Astrocyte (in vitro differentiated cells and primary cell): ENCODE results near the gene WARS2. TPM values are rescaled to one million over a fixed set of nuclear protein-coding genes. Genes with fewer than 3 reads are reported as not detected.

Experiments used
- DNase-seq: peaks from one replicate; pipeline ENCODE4 v3.0.0-alpha.2; 2010; ENCODE audit warnings: low read depth
- FAIRE-seq: peaks from 2 replicates; lab custom pipeline; 2011; peaks lifted over from hg19 to GRCh38; lab: Jason Lieb, UNC
- H2AFZ ChIP-seq: 2 replicates; pipeline ENCODE4 v1.6.0; 2012; ENCODE audit warnings: low read depth, low read length, inconsistent platforms
- H3K27ac ChIP-seq: 2 replicates; pipeline ENCODE4 v1.5.1; 2011; ENCODE audit warnings: low read depth, low read length, inconsistent platforms
- H3K27me3 ChIP-seq: 2 replicates; pipeline ENCODE4 v1.6.0; 2011; ENCODE audit warnings: low read length, inconsistent platforms; ENCODE audit not compliant: insufficient read depth
- H3K36me3 ChIP-seq: 2 replicates; pipeline ENCODE4 v1.5.1; 2011; ENCODE audit warnings: low read length, inconsistent platforms; ENCODE audit not compliant: insufficient read depth
- H3K4me1 ChIP-seq: 2 replicates; pipeline ENCODE4 v1.5.1; 2011; ENCODE audit warnings: low read length, inconsistent platforms; ENCODE audit not compliant: insufficient read depth
- H3K4me2 ChIP-seq: 2 replicates; pipeline ENCODE4 v1.6.0; 2012; ENCODE audit warnings: low read length, inconsistent platforms
- H3K4me3 ChIP-seq: 2 replicates; pipeline ENCODE4 v1.5.1; 2011; ENCODE audit warnings: low read depth, mild to moderate bottlenecking, low read length, inconsistent platforms; ENCODE audit not compliant: insufficient read depth
- H3K79me2 ChIP-seq: 2 replicates; pipeline ENCODE4 v1.6.0; 2012; ENCODE audit warnings: mild to moderate bottlenecking, low read length, inconsistent platforms; ENCODE audit not compliant: insufficient read depth
- H3K9ac ChIP-seq: 2 replicates; pipeline ENCODE4 v1.6.0; 2012; ENCODE audit warnings: mild to moderate bottlenecking, low read length, inconsistent platforms
- H3K9me3 ChIP-seq: 2 replicates; pipeline ENCODE4 v1.5.1; 2012; ENCODE audit warnings: low read depth, mild to moderate bottlenecking, low read length, inconsistent platforms; ENCODE audit not compliant: insufficient read depth
- H4K20me1 ChIP-seq: 2 replicates; pipeline ENCODE4 v1.6.0; 2012; ENCODE audit warnings: low read length, inconsistent platforms; ENCODE audit not compliant: insufficient read depth
- H3K27ac Mint-ChIP-seq: one replicate; pipeline ENCODE4 v1.8.0; 2021; ENCODE audit warnings: mild to moderate bottlenecking, mixed read lengths; ENCODE audit not compliant: unreplicated experiment
- H3K27me3 Mint-ChIP-seq: one replicate; pipeline ENCODE4 v1.8.0; 2021; ENCODE audit warnings: low read depth, mixed read lengths; ENCODE audit not compliant: unreplicated experiment
- H3K36me3 Mint-ChIP-seq: one replicate; pipeline ENCODE4 v1.8.0; 2021; ENCODE audit warnings: low read depth, mixed read lengths; ENCODE audit not compliant: unreplicated experiment
- H3K4me1 Mint-ChIP-seq: one replicate; pipeline ENCODE4 v1.8.0; 2021; ENCODE audit warnings: low read depth, mixed read lengths; ENCODE audit not compliant: unreplicated experiment
- H3K4me3 Mint-ChIP-seq: one replicate; pipeline ENCODE4 v1.8.0; 2021; ENCODE audit warnings: mild to moderate bottlenecking, moderate library complexity, mixed read lengths; ENCODE audit not compliant: unreplicated experiment
- H3K9me3 Mint-ChIP-seq: one replicate; pipeline ENCODE4 v1.8.0; 2021; ENCODE audit warnings: mild to moderate bottlenecking, mixed read lengths; ENCODE audit not compliant: unreplicated experiment
- EZH2 ChIP-seq: IDR thresholded peaks from 2 replicates; pipeline ENCODE4 v1.6.1; 2012; ENCODE audit warnings: mild to moderate bottlenecking, low read length, inconsistent platforms; ENCODE audit not compliant: insufficient read depth
- total RNA-seq: library from RNA; stranded (reverse); gene quantifications from 2 replicates; pipeline ENCODE4 v1.2.1, GENCODE V29; 2021
- TF ChIP-seq, protein P1 (sequence below): IDR thresholded peaks from 2 replicates; pipeline ENCODE4 v1.5.1; 2011; ENCODE audit warnings: low read depth, mild to moderate bottlenecking, inconsistent platforms, low read length, moderate library complexity; ENCODE audit not compliant: insufficient read depth

The WARS2 gene
- total RNA-seq, 1 donor from 2014 or later, result 10.5 TPM

DNA sequence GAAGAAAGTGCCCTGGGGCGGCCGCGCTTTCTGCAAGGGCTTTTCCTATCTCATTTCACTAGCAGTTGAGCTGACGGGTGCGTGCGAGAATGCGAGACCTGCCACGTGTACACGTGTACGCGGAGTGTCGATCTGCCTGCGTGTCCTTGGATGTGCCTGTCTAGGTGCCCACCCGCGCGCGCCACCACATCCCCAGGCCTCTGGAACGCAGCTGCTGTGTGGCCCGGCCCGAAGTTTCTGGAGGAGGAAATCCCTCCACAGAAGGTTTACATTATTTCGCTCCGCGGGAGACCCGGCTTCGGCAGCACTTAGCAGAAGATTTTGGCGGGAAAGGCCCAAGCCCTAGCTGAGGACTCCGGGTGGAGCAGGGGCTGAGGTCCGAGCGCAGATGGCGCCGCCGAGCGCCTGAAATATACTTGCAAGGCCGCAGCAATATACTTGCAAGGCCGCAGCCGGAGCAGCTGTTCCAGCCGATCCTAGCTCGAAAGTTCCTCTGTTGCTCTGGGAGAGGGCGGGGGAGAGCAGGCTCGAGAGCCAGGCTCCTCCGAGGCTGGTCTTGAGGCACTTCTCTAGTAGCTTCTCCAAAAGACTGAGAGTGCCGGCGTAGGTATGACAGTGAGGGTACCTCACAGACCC is 156.2 kb downstream of the WARS2 start:
- Mint-ChIP-seq H3K36me3 (peaks cover 5% of the 10 kb centered on the region), H3K9me3 (peaks cover 44% of the 10 kb centered on the region), H3K4me3 (no peak overlapping the region), H3K4me1 (peaks cover 7% of the 10 kb centered on the region), H3K27ac (peak overlapping the region; percentile 77), H3K27me3 (peaks cover 91% of the 10 kb centered on the region)
- TF ChIP-seq, protein P1, sequence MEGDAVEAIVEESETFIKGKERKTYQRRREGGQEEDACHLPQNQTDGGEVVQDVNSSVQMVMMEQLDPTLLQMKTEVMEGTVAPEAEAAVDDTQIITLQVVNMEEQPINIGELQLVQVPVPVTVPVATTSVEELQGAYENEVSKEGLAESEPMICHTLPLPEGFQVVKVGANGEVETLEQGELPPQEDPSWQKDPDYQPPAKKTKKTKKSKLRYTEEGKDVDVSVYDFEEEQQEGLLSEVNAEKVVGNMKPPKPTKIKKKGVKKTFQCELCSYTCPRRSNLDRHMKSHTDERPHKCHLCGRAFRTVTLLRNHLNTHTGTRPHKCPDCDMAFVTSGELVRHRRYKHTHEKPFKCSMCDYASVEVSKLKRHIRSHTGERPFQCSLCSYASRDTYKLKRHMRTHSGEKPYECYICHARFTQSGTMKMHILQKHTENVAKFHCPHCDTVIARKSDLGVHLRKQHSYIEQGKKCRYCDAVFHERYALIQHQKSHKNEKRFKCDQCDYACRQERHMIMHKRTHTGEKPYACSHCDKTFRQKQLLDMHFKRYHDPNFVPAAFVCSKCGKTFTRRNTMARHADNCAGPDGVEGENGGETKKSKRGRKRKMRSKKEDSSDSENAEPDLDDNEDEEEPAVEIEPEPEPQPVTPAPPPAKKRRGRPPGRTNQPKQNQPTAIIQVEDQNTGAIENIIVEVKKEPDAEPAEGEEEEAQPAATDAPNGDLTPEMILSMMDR, result no peak
- peak; percentile 43 for TF ChIP-seq EZH2
- no peak overlapping the region for H3K4me3 ChIP-seq
- peaks cover 12% of the 10 kb centered on the region for H3K9me3 ChIP-seq
- H2AFZ ChIP-seq, result no peak overlapping the region
- H3K9ac ChIP-seq, result peak overlapping the region; percentile 73
- H3K27me3 ChIP-seq, result peaks cover 99% of the 10 kb centered on the region
- no peak overlapping the region for H3K27ac ChIP-seq
- DNase-seq (no peak), FAIRE-seq (no peak)
- peaks cover 6% of the 10 kb centered on the region for H4K20me1 ChIP-seq
- no peaks in the 10 kb centered on the region for H3K36me3 ChIP-seq
- H3K4me2 ChIP-seq, result peak overlapping the region; percentile 71
- H3K79me2 ChIP-seq, result peaks cover 43% of the 10 kb centered on the region
- peaks cover 7% of the 10 kb centered on the region for H3K4me1 ChIP-seq

DNA sequence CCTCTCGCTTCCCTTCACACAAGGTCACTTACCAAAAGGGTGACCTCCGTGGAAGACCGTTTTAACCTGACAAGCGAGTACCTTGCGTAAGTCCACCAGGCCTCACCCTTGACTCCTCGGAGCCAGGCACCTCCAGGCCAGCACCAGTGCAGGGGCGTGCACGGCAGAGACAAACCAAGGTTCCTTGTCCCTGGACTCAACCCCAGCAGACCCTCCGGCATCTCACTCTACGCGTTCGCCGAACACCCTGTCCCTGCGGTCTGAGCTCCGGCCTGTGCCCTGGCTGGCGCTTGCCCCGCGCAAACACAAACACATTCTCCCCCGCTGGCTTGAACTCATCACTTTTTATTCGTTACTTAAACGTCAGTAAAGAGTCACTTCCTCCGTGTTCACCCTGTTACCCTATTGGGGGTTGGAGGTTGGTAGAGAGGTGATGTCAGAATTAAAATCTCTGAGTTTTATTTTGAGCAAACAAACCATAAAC is 156.9 kb downstream of the WARS2 start:
- Mint-ChIP-seq H3K36me3 (peaks cover 5% of the 10 kb centered on the region), H3K27me3 (peaks cover 91% of the 10 kb centered on the region), H3K4me3 (no peak overlapping the region), H3K27ac (peak overlapping the region; percentile 31), H3K9me3 (peaks cover 39% of the 10 kb centered on the region), H3K4me1 (peaks cover 7% of the 10 kb centered on the region)
- peak; percentile 64 for TF ChIP-seq EZH2
- TF ChIP-seq, protein P1, result no peak
- Histone ChIP-seq H3K9ac (peak overlapping the region; percentile 73), H3K4me1 (peaks cover 8% of the 10 kb centered on the region), H3K9me3 (peaks cover 12% of the 10 kb centered on the region), H3K79me2 (peaks cover 43% of the 10 kb centered on the region), H2AFZ (no peak overlapping the region), H3K4me3 (no peak overlapping the region), H3K27me3 (peaks cover 99% of the 10 kb centered on the region), H3K4me2 (peak overlapping the region; percentile 71), H4K20me1 (peaks cover 6% of the 10 kb centered on the region), H3K36me3 (no peaks in the 10 kb centered on the region), H3K27ac (peak overlapping the region; percentile 22)
- FAIRE-seq (peak; percentile 70), DNase-seq (no peak)
